Measurements from ENCODE around the gene TANK.

The TANK gene

DNA sequence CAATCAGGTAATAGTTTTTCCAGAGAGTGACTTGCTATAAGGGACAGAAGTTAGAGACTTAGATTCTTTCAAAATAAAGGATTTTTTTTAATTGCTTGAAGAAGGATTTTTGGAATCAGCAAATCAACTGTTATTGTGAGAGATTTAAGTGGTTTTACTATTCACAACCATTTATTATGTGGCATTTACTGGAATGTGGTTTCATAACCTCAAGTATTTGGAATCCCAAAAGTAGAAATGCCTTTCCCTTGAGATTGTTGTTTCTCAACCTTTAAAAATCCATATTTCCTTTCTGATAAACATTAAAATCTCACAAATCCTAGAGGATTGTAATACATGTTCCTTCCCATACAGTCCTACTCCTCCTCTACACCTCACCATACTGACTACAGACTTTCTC lies 5.0 kb downstream of the TANK start:
- no peak overlapping the region for H3K4me3 ChIP-seq (ENCODE audit: control insufficient read depth, low read depth, low read length)
- TF ChIP-seq, protein P1, sequence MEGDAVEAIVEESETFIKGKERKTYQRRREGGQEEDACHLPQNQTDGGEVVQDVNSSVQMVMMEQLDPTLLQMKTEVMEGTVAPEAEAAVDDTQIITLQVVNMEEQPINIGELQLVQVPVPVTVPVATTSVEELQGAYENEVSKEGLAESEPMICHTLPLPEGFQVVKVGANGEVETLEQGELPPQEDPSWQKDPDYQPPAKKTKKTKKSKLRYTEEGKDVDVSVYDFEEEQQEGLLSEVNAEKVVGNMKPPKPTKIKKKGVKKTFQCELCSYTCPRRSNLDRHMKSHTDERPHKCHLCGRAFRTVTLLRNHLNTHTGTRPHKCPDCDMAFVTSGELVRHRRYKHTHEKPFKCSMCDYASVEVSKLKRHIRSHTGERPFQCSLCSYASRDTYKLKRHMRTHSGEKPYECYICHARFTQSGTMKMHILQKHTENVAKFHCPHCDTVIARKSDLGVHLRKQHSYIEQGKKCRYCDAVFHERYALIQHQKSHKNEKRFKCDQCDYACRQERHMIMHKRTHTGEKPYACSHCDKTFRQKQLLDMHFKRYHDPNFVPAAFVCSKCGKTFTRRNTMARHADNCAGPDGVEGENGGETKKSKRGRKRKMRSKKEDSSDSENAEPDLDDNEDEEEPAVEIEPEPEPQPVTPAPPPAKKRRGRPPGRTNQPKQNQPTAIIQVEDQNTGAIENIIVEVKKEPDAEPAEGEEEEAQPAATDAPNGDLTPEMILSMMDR (conservative IDR thresholded peaks at IDR 0.05; ENCODE audit: control insufficient read depth, insufficient read depth, low read depth, low read length) = no peak
- DNase-seq (ENCODE audit: low read depth) = peak; percentile 59

DNA sequence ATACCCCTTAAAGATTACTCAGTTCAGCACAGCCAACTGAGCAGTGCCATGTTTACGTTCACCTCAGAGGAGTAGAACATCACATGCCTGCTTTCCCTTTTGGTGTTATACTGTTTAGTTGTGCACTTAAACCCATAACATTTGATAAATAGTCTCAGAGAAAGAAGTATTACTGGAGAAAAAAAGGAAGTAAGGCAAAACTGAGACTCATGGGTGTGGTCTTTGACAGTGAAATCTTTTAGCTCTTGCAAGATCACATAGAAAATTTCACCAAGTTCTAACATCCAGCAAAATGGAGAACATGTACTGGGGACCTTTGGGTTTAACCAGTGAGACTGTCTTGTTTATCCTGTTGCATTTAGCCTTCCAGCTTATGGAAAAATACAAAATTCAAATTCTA lies 5.6 kb downstream of the TANK start:
- DNase-seq (ENCODE audit: low read depth) = no peak
- no peak overlapping the region for H3K4me3 ChIP-seq (ENCODE audit: control insufficient read depth, low read depth, low read length)

DNA sequence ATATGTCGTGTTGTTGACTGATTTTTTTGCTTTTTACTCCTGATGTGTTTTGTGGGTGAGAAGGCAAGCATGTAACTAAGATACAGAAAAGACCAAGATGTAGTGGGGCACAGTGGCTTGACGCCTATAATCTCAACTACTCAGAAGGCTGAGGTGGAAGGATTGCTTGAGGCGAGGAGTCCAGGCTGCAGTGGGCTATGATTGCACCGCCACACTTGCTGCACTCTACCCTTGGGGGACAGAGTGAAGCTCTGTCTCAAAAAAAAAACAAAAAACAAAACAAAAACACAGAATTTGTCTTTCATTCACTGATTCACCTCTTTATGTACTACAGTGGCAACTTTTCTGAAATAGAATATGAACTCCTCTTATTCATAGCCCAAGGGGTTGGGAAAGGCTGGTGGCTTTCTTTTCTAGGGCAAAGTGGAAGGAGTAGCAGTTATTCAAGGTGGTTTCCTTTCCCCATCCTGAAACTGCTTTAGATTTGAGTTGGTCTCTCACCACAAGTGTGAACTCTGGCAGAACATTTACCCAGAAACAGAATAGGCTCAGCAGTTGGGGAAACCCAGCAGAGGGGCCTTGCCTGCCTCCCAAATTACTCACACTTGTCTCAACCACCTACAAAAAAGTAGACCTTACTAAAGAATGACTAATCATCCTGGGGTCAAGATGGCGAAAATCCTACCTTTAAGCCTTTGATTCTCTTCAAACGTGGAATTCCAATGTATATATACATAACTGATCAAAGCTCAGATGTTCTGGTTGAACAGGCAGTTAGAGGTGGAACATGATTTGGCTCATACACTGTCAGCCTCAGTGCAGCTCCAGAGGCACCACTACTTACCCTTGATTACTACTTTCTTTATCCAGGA lies 6.5 kb downstream of the TANK start:
- peak; percentile 64 for DNase-seq (ENCODE audit: low read depth)
- TF ChIP-seq, protein P1 (conservative IDR thresholded peaks at IDR 0.05; ENCODE audit: control insufficient read depth, insufficient read depth, low read depth, low read length) = no peak
- H3K4me3 ChIP-seq (ENCODE audit: control insufficient read depth, low read depth, low read length) = no peak overlapping the region

More for the DNA sequence above, 5.6 kb downstream of the TANK start:
- TF ChIP-seq, protein P1 (conservative IDR thresholded peaks at IDR 0.05; ENCODE audit: control insufficient read depth, insufficient read depth, low read depth, low read length) = no peak

DNA sequence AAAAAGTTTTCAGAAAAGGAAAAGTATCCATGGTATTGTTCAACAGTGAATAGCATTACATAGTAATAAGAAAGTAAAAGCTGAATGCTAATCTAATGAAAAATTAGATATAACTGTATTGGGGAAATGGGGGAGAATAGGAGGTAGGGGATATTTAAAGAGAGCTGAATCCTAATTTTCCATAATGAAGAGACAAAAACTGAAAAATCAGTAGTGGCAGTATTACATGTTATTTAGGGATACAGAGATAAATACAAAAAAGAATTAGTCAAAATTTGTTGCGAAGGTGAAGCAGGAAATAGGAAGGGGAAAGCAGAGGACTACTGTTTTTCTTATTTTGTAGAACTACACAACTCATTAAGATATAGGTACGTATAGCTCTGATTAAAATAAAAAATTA lies 9.1 kb downstream of the TANK start:
- DNase-seq (ENCODE audit: low read depth) = no peak
- TF ChIP-seq, protein P1 (conservative IDR thresholded peaks at IDR 0.05; ENCODE audit: control insufficient read depth, insufficient read depth, low read depth, low read length) = no peak
- no peak overlapping the region for H3K4me3 ChIP-seq (ENCODE audit: control insufficient read depth, low read depth, low read length)

DNA sequence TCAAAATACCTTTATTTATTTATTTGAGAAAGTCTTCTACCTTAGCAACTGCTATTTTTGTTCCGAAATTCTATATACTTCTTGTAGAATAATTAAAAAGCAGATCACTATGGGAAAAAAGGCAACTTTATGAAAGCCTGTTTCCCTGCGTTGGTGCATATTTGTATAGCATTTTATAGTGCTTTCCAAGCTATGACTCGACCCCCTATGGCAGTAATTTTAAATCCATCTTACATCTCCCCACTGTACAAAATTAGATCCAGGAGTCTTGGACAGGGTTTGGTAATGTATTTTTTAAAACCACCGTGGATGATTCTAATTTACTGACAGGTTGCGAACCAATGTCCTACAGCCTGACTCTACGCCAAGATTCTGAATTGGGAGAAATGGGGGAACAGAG lies 10.1 kb downstream of the TANK start:
- DNase-seq (ENCODE audit: low read depth) = peak; percentile 13
- no peak overlapping the region for H3K4me3 ChIP-seq (ENCODE audit: control insufficient read depth, low read depth, low read length)
- TF ChIP-seq, protein P1 (conservative IDR thresholded peaks at IDR 0.05; ENCODE audit: control insufficient read depth, insufficient read depth, low read depth, low read length) = no peak

DNA sequence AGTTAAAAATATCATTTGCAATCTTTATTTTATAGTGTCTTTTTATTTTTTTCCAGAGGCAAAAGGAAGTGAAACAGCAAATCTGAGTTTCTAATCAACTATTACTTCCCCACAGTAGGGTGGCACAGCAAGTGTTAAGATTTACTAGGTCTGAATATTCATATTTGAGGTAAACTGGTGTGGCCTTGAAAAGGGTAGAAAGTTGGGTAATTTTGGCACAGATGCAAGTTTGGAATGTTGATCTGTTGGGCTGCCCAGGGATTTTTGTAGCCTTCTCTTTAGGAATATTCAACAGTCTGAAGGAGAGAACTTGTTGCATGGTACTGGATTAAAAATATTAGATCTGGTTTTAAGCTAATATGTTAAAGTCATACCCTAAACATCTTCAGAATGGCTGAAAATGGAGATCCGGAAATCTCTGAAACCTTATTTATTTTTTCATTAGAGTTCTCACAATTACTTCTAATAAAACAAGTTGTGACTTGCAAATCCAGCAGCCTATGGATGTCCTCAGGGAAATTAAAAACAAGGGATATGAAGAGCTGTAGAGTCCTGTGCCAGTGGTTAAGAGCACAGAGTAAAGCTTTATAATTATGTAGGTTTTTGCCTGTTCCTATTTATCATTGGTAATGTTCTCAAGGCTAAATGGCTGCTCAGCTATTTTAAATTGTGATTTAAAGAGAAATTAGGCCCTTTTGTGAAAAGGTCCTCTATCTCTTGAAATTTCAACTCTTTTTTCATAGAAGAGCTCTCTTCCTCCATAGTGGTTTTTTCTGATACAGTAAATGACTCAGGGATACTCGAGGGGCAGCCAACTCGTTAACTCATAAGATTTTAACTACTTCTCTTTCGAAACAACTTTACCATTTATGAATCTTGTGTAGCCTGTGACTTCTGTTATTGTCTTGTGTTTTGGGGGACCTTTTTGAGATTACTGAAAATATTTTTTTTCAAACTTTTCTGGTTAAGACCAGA lies 11.0 kb downstream of the TANK start:
- TF ChIP-seq, protein P1 (conservative IDR thresholded peaks at IDR 0.05; ENCODE audit: control insufficient read depth, insufficient read depth, low read depth, low read length) = no peak
- peak; percentile 59 for DNase-seq (ENCODE audit: low read depth)
- no peak overlapping the region for H3K4me3 ChIP-seq (ENCODE audit: control insufficient read depth, low read depth, low read length)
